ENCODE measurements around the gene MPZL2. TPM values are rescaled to one million over a fixed set of nuclear protein-coding genes. Genes with fewer than 3 reads are reported as not detected.
A peak's percentile ranks its signal among the peaks of the same experiment; 100 is the strongest.

The MPZL2 gene
- total and polyA plus RNA-seq, 8 donors = 6.0 to 20.7 (median 13.8) TPM

GRCh38 chr11:118252688-118253087 lies 11.4 kb downstream of the MPZL2 start:
- FAIRE-seq (no peak), DNase-seq (no peak), ATAC-seq (peak in 2 of 4 donors; percentile 5 to 18)
- intact Hi-C loops (cut with DNase I) = no loop called here
- no peak for TF ChIP-seq CTCF (IDR thresholded peaks at IDR 0.05)
- Histone ChIP-seq H3K4me1 (peaks cover 0 to 10% (median 6%) of the 10 kb centered on the region in 3 donors), H3K27ac (peak overlapping the region; percentile 90 to 99 (median 96)), H3K4me3 (peak overlapping the region; percentile 47 to 92 (median 62)), H3K27me3 (no peaks in the 10 kb centered on the region), H3K36me3 (no peaks in the 10 kb centered on the region), H3K9me3 (no peaks in the 10 kb centered on the region)
- 25 to 32% methylated on average over 3 of the region's 3 CpGs for WGBS, 2 donors

GRCh38 chr11:118251858-118252652 lies 12.0 kb downstream of the MPZL2 start, which contains the start of gene MPZL3:
Gene MPZL3, minus strand, starts transcription at chr11:118252365. Its CDS starts 71 bp downstream, at chr11:118252294.
- peak within 1 kb of the TSS; percentile 47 to 92 (median 62) for H3K4me3 ChIP-seq
- H3K27me3 ChIP-seq = no peaks in the 10 kb centered on the region
- peak; percentile 93 to 95 (median 94) for ATAC-seq
- DNase-seq = peak; percentile 75 to 96 (median 91)
- H3K9me3 ChIP-seq = no peaks in the 10 kb centered on the region
- H3K4me1 ChIP-seq = peaks cover 0 to 10% (median 6%) of the 10 kb centered on the region in 3 donors
- no peaks in the 10 kb centered on the region for H3K36me3 ChIP-seq
- intact Hi-C loops (cut with DNase I) = no loop called here
- FAIRE-seq = peak; percentile 9
- H3K27ac ChIP-seq = peak within 1 kb of the TSS; percentile 90 to 99 (median 96)
- TF ChIP-seq CTCF (IDR thresholded peaks at IDR 0.05) = no peak
- WGBS, 2 donors = 2% methylated on average over 32 to 33 of the region's 33 CpGs

- WGBS, 2 donors = 58 to 64% methylated on average over 1 of the region's 1 CpG
- DNase-seq (no peak), FAIRE-seq (no peak), ATAC-seq (peak in 3 of 4 donors; percentile 14 to 74 (median 55))
- peak overlapping the region in 1 of 4 donors; percentile 41 for H3K27ac ChIP-seq
- H3K4me1 ChIP-seq = peaks cover 0 to 3% (median 2%) of the 10 kb centered on the region in 3 donors
- no peaks in the 10 kb centered on the region for H3K36me3 ChIP-seq
- H3K9me3 ChIP-seq = no peaks in the 10 kb centered on the region
- no peaks in the 10 kb centered on the region for H3K27me3 ChIP-seq
- H3K4me3 ChIP-seq = no peak overlapping the region
- no peak for TF ChIP-seq CTCF (IDR thresholded peaks at IDR 0.05)
- intact Hi-C loops (cut with DNase I) = no loop called here
Measured at GRCh38 chr11:118247041-118247440, 17.1 kb downstream of the MPZL2 start.

- no peak overlapping the region for H3K4me3 ChIP-seq
- WGBS, 2 donors = 89 to 91% methylated on average over 3 of the region's 3 CpGs
- peaks cover 4 to 13% (median 11%) of the 10 kb centered on the region in 3 donors for H3K4me1 ChIP-seq
- H3K27ac ChIP-seq = no peak overlapping the region
- TF ChIP-seq CTCF (IDR thresholded peaks at IDR 0.05) = no peak
- DNase-seq (no peak), ATAC-seq (no peak), FAIRE-seq (no peak)
- no peaks in the 10 kb centered on the region for H3K36me3 ChIP-seq
- no peaks in the 10 kb centered on the region for H3K27me3 ChIP-seq
- no peaks in the 10 kb centered on the region for H3K9me3 ChIP-seq
- intact Hi-C loops (cut with DNase I) = no loop called here
Measured at GRCh38 chr11:118245936-118246562, 18.0 kb downstream of the MPZL2 start.

Measured in pancreas (tissue), 10 donors.